Fibroblast of skin of back (primary cell): Measurements from ENCODE around the gene CUL1.
A peak's percentile ranks its signal among the peaks of the same experiment; 100 is the strongest.

Experiments used
- DNase-seq: peaks from one replicate; pipeline ENCODE4 v3.0.0-alpha.2; 2013

CUL1 gene

DNA sequence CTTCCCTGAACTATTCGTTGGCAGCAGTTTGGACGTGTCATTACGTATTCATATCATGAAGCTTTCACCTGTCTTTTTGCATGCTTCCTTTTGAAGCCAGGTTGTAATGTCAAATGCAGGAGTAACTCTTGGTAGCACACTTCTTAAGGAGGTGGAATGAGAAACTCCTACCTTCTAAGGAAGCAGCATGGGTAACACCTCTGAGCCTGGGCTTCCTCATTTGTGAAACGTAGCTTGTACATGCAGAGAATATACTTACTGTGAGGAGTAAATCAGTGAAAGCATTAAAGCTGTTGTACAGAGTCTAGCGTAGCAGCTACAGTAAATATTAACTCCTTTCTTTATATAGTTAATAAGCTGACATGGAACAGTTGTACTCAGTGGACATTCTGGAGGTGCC, 21.1 kb downstream of the CUL1 start:
- DNase-seq: no peak

DNA sequence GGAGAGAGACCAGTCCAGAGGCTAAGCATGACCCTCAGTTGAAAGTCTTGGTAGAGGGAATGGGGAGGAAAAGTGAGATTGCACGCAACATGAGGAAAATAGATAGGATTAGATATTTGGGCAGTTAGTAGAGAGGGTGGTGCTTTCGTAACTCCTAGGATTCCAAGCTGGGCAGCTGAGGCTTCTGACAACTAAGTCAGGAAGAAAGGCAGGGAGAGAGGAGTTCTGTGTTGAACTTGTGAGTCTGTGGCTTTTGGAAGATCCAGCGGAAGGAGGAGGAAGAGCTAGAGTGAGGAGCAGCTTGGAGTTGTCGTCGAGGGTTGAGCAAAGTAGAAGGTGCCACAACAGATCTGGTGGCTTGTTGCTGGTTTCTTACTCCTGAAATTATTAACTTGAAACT, 21.8 kb downstream of the CUL1 start:
- no peak for DNase-seq

DNA sequence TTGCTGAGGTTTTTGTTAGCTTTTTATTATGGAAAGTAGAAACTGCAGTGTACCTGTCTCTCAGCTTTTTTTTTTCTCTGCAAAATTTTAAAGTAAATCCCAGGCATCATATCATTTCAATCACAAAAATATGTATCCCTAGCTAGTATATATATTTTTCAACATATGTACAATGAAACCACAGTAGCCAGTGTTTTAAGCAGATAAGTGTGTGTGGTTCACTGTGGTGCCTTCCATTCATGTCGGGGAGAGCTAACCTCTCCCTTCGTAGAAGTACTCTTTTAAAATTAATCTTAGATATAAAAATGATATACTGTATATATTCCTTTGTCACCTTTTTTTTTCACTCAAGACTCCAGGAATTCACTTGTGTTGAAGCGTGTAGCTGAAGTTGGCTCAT, 22.7 kb downstream of the CUL1 start:
- no peak for DNase-seq

DNA sequence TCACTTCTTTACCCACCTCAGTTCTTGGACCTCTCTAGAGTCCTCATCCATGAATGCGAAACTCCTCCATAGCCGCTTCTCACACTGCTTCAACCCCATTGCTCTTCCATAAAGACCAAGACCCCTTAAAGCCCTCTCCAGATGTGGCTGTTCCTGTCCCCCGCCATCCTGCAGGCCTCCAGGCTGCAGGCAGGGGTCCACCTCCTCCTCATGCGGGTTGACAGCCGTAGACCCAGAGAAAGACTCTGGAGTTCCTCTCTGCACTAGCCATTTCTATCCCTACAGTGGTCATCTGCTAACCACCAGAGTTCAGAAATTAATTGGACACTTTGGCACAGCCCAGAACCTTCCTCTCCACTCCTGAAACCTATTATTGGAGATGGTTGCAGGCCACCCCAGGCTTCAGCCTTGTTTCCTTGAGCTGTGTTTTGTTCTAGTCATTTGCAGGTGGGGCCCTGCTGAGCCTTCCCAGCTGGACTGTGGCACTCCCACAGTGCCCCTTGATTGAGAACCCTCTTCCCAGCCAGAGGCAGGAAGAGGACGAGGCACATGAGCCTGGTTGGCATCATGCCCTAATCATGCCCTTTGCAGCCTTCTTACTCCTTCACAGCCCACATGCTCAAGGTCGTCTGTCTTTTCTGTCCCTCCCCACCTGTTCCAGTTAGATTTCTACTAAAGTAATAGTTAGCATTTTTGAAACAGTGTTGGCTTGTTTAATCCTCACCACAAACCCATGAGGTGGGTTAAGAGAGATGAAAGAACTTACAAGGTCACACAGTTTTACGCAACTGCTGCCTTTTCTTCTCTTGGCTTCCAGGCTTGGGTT, 23.9 kb downstream of the CUL1 start:
- DNase-seq: no peak

DNA sequence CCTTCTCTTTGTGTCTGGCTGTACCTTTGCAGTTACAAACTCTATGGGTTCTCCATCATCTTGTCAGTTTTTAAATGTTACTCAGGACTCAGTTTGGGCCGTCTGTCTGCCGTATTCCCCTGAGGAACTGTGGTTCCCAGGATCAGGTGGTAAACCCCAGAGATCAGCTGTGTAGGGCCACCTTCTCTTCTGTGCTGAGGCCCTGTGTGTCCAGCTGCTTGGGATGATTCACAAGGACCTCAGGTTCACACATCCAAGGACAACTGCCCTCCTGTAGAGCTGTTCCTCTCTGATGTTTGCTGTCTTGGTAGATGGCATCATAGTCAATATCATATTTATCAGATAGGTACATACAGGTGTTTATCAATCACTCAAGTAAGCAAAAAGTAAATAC, 24.5 kb downstream of the CUL1 start:
- DNase-seq: no peak

DNA sequence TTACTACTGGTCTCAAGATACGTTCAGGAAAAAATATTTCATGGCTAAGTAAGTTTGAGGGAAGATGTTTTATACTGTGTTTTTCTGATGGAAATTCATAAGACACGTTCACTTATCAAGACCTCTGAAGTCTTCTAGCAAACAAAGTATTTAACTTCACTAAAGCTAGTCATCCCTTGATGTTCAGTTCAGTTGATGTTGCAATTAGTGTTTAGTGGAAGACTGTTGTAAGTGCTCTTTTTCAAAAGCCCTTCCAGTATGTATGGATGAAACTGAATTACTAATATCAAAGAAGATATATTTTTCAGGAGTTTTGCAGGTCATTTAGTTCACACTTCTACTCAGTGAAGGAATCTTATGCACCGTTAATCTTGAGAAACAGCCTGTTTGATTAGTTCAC, 25.1 kb downstream of the CUL1 start:
- no peak for DNase-seq

DNA sequence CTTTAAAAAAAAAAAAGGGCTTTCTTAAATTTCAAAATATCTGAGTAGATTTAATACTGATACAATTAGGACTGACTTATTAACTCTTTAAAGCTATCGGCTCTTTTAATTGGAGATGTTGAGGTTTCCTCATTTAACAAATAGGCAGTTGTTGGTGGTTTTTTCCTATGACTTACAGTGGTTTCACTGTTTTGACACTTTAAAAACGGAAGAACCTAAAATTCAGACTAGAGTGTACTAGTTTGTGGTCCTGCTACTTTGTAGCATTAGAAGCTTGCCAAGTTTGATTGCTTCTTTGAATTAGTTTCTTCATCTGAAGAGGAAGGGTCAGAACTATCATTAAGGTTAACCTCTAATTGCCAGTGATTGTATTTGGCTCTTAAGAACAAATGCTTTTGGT, 27.7 kb downstream of the CUL1 start:
- DNase-seq: no peak

DNA sequence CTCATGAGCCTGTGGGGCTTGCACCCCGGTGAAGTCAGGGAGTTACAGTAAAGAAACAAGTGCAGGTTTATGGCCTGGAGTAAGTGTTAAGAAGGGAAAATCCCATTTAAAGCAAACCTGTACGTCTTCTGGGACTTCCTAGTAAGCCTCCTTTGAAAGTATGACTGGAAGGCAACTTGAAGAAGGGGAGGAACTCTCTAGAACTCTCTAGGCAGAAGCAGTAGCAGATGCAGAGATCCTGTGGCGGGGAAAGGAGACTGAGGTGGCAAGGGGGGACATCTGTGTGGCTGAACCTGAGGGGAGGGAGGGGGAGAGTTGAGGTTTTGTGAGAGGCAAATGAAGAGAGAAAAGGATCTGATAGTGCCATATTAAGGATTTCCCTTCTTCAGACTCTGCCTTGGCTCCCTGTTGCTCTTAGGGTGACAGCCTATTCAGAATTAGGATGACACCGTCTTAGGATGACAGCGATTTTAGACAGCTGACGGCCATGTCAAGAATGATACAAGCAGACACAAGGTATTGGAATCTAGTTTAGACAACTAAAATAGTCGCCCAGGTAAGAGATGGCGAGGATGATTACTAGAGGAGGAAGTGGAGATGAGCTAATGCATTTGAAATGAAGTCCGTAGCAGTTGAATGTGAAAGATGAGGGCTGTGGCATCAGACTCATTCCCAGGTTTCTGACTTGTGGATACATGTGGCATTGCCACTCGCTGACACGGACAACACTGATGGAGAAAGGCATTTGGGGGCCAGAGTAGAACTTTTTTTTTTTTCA, 29.0 kb downstream of the CUL1 start:
- DNase-seq: no peak

DNA sequence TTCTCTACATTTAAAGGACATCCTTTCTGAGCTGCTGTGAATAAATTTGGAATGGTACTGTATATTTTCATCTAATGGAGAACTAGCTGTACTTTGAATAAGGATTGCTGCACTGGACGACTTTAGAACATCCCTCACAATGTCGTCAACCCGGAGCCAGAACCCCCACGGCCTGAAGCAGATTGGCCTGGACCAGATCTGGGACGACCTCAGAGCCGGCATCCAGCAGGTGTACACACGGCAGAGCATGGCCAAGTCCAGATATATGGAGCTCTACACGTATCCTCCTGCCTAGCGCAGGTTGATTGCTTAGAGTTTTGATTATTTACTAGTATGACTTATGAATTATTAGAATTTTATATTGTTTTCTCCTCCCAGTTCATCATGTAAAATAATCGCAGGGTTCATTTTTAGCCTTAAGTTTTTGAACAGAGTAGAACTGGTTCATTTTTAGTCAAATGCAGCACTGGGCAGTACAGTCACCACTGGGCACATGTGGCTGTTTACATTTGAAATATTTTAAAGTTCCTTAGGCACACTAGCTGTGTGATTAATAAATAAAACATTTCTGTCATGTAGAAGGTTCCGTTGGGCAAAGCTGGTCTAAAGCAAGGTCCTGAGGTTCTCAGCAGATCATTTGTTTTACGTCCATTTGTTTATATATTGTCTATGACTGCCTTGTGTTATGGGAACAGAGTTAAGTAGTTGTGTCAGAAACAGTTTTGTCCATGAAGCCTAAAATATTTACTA, 31.5 kb downstream of the CUL1 start:
- DNase-seq: peak; percentile 85

DNA sequence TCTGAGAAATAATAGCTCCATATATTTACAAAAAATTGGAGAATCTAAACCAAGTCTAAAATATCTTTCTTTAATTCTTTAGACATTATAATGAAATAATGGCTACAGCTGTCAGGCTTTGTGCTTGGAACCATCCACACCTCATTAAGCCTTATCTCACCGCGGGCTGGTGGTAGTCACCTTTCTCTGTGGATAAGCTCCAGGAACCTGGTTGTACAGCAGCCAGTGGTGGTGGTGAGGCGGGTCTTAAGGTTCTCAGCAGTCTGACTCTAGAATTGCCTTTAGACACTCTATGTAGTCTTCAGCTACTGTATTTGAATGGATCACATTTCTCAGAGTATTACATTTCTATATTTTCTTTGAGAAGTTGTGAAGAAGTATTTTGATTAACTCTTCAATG, 34.2 kb downstream of the CUL1 start:
- no peak for DNase-seq

DNA sequence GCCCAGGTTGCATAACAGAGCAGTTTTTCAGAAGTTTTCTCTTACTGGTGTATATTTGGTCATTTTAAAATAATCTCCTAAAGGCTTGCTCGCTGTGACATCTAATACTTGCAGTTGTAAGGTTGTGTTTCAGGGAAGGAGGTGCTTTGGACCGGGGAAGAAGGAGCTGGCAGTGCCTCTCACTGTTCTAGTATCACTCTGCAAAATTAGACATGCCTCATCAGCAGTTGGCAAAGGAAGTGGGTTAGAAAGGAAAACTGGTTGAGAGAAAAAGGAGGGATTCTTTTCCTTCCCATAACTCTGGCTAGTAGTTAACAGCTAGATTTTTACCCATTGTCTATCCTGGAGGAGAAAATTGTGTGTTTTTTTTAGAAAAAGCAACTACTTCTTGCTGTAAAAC, 34.8 kb downstream of the CUL1 start:
- no peak for DNase-seq

DNA sequence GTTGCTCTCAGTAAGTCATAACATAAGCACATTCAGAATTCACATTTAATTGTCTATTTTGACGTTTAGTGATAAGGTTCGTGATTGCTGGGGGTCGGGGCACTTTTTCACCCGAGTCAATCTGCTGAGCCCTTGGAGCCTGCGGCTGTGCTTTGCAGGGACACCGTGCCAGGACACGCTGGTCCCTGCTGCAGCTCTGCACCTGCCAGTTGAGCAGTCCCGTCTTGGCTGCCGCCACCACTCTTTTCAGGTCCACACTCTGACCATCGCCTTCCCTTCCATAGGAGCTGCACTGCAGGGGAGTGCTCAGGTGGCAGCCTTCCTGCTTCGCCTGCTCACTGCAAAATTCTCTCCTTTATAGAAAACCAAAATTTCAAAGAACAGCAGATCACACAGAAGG, 36.4 kb downstream of the CUL1 start:
- no peak for DNase-seq

DNA sequence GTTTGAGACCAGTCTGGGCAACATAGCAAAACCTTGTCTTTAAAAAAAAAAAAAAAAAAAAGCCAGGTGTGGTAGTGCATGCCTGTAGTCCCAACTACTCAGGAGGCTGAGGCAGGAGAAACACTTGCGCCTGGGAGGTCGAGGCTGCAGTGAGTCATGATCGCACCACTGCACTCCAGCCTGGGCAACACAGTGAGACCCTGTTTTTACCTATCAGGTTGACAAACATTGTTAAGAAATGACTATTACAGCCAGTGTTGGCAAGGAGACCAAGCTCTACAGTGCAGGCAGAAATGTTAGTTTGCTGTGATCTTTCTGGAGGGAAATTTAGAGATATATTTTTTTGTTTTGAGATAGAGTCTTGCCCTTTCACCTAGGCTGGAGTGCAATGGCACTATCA, 37.3 kb downstream of the CUL1 start:
- DNase-seq: no peak

DNA sequence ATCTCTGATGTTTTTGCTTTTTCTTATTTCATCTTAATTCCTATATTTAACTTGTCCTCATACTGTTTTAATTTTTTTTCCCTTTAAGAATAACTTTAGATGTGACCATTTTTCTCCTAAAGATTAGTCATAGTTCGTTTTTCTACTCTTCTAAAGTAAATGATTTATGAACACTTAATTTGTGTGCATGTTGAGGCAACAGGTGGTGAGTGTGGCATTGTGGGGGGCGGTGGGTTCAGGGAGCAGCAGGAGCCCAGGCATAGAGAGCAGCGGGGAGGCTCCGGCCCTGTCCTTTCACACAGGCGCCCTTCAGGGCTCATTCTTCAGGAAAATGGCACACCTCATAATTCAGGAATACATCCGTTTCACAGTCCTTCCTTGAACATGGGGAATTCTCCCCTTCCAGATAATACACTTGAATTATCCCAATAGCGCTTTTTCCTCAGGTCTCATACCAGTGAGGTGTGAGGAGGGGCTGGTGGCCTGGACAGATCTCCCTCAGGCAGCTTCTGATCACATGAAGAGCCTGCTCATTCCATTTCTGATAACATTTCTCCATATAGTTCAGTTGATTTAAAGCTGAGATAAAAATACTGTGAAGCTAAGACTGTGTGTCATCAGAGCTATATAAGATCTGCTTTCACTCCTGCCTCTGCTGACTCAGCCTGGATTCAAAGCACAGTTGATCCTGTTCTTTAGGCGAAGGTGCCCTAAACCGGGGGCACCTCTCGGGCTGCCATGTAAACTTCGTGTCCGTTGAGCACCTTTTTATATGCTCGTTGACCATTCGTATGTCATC, 40.2 kb downstream of the CUL1 start:
- DNase-seq: no peak

DNA sequence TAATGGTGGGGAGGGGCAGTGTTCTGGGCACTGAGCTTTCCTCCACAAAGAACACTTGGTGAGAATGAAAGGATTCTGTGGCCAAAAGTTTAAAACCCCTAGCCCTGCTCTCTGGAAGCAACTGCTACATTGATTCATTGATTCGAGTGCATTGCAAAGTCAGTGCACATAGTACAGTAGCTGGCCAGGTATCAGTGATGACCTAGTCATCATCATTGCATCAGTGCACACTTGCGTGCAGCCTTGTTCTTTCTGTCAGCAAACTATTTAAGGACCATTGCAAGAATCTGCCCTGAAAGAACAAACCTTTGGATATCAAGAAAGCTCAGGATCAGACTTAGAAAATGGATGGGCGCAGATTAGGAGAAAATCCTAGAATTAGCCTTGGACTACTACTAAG, 47.4 kb downstream of the CUL1 start:
- DNase-seq: no peak

DNA sequence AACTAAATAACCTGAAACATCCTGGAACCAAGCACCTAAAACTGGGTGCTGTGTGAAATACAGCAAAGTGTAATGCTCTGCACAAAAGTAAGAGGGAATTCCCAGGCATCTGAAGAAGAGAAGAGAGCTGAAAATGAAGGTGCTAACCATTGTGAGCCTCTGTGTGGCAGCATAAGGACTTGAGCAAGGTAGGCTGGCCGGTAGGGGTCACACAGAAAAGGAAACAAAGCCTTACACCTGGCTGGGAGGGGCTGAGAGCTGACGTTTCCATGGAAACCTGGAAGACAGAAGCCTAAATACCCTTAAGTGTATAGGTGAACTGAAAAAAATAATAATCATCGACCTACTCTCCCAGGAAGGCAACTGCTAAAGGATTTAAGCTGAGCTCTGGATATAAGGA, 48.6 kb downstream of the CUL1 start:
- DNase-seq: no peak

DNA sequence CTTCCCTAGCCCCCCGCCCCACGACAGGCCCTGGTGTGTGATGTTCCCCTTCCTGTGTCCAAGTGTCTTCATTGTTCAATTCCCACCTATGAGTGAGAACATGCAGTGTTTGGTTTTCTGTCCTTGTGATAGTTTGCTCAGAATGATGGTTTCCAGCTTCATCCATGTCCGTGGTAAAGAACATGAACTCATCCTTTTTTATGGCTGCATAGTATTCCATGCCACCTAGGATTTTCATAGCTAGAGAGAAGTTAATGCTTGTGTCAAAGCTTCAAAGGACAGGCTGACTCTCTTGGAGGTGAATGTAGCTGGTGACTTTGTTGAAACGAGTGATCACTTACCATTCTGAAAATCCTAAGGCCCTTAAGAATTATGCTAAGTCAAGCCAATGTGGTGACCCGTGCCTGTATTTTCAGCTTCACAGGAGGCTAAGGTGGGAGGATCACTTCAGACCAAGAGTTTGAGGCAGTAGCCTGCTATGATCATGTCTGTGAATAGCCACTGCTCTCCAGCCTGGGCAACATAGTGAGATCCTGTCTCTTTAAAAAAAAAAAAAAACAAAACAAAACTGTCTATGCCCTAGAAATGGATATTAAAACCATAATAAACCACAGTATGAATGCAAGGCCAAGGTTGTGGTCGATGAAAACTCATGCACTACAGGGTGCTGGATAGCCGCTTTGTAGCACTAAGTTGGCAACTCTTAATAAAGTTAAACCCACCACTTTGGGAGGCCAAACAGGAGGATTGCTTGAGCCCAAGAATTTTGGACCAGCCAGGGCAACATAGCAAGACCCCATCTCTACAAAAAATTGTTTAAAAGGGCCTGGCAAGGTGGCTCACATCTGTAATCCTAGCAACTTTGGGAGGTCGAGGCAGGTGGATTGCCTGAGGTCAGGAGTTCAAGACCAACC, 52.0 kb downstream of the CUL1 start:
- DNase-seq: no peak

DNA sequence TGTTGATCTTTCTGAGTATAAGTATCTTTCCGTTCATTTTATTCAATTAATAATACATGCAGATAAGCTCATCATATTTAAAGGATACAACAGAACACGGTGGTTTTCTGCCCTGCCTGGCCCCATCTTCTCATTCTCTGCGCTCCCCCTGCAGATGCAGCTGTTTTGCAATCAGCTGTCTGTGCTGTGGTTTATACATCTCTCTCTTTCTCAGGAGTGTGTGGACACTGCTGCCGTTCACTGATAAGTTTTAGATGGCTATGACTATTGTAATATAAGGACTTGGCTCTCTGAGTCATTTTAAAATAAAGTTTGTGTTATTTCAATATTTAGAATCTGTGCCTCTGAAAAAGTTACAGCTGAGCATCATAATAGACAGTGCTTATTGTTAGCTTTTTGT, 54.5 kb downstream of the CUL1 start:
- DNase-seq: no peak

DNA sequence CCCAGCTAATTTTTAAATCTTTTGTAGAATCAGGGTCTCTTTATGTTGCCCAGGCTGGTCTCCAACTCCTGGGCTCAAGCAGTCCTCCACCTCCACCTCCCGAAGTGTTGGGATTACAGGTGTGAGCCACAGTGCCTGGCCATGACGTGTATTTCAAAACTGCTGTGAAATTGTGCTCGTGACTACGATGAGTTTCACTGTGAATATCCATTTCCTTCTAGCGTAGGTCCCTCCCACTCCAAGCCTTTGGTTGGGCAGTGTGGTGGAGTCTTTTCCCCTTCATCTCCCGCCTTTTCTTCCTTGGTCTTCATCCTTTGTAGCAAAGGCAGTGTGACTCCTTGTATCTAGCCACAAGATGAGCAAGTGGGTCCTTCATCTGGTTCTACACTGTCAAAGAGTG, 56.2 kb downstream of the CUL1 start:
- no peak for DNase-seq

DNA sequence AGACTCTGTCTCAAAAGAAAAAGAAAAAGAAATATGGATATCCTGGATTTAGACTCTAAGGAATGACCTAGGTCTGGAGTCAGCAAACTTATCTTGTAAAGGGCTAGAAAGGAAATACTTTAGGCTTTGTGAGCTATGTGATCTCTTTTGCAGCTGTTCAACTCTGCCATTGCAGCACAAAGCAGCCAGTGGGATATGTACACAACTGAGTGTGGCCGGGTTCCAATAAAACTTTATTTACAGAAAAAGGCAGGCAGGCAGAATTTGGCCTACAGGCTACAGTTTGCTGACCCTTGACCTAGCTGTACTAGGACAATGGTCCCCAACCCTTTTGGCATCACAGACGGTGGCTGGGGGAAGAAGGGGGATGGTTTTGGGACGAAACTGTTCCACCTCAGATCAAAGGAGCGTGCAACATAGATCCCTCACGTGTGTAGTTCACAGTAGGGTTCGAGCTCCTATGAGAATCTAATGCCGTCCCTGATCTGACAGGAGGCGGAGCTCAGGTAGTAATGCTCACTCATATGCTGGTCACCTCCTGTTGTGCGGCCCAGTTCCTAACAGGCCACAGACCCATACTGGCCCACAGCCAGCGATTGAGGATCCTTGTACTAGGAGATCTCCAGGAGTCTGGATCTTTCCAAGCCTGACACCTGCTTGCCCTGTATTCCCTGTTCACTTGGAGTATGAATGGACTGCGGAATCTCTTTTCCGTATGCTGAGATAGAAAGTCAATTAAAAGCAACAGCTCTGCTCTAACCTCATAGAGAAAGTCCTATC, 63.0 kb downstream of the CUL1 start:
- no peak for DNase-seq

DNA sequence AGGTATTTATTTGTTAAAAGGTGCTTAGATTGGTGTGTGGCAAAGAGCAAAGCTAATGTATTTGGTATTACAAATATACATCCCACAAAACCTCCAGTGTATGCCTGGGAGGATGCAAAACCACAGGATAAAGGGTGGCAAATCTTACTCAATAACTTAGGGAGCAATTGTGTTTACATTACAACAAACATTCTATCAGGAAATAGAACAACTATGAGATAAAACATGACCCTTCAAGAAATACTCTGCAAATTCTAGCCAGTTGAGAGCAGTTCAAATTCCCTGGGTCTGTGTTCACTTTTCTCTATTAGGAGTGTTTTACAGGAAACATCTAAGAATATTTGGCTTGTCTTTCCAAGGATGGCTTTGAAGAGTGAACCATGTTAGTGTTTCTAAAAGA, 64.9 kb downstream of the CUL1 start:
- DNase-seq: no peak
